Ishikawa (cell line): Measurements from ENCODE around the gene NSMCE3.

ENCODE experiments used
- CEBPB ChIP-seq: IDR thresholded peaks from 2 replicates; pipeline ENCODE4 v1.6.1; 2012
- CREB1 ChIP-seq: IDR thresholded peaks from 2 replicates; pipeline ENCODE4 v1.6.1; 2012; ENCODE audit warnings: low read depth
- EGR1 ChIP-seq: IDR thresholded peaks from 2 replicates; pipeline ENCODE4 v1.6.1; 2012
- EP300 ChIP-seq: IDR thresholded peaks from 2 replicates; pipeline ENCODE4 v1.6.1; 2012; ENCODE audit warnings: borderline replicate concordance
- FOXM1 ChIP-seq: IDR thresholded peaks from 2 replicates; pipeline ENCODE4 v1.6.1; 2012; ENCODE audit warnings: low read depth, borderline replicate concordance
- MAX ChIP-seq: IDR thresholded peaks from 2 replicates; pipeline ENCODE4 v1.6.1; 2012
- NFIC ChIP-seq: IDR thresholded peaks from 2 replicates; pipeline ENCODE4 v1.6.1; 2012
- RAD21 ChIP-seq: IDR thresholded peaks from 2 replicates; pipeline ENCODE4 v1.6.1; 2012; ENCODE audit warnings: low read depth
- REST ChIP-seq: IDR thresholded peaks from 2 replicates; pipeline ENCODE4 v1.6.1; 2012; ENCODE audit warnings: low read depth, mild to moderate bottlenecking
- TAF1 ChIP-seq: IDR thresholded peaks from 2 replicates; pipeline ENCODE4 v1.6.1; 2012; ENCODE audit warnings: low read depth, mild to moderate bottlenecking
- TCF12 ChIP-seq: IDR thresholded peaks from 2 replicates; pipeline ENCODE4 v1.6.1; 2012; ENCODE audit warnings: low read depth
- TEAD4 ChIP-seq: IDR thresholded peaks from 2 replicates; pipeline ENCODE4 v1.6.1; 2012
- USF1 ChIP-seq: IDR thresholded peaks from 2 replicates; pipeline ENCODE4 v1.6.1; 2012
- YY1 ChIP-seq: IDR thresholded peaks from 2 replicates; pipeline ENCODE4 v1.6.1; 2012; ENCODE audit warnings: low read depth
- ZBTB7A ChIP-seq: IDR thresholded peaks from 2 replicates; pipeline ENCODE4 v1.6.1; 2012; ENCODE audit warnings: low read depth

The NSMCE3 gene

GRCh38 chr15:29274946-29275345 lies 5.3 kb upstream of the NSMCE3 start:
- TF ChIP-seq TCF12 (no peak), ZBTB7A (no peak), FOXM1 (no peak), TEAD4 (no peak), CEBPB (no peak), RAD21 (no peak), MAX (no peak), EP300 (no peak), REST (no peak)

- TF ChIP-seq CREB1 (no peak), CEBPB (no peak), REST (no peak), RAD21 (no peak), YY1 (no peak), USF1 (no peak), TCF12 (no peak), EGR1 (no peak), ZBTB7A (no peak), EP300 (no peak)
Measured at GRCh38 chr15:29272219-29272618, 2.6 kb upstream of the NSMCE3 start.

- TF ChIP-seq ZBTB7A = no peak
- no peak for TF ChIP-seq CREB1
- no peak for TF ChIP-seq USF1
- no peak for TF ChIP-seq TCF12
- no peak for TF ChIP-seq YY1
- TF ChIP-seq NFIC = no peak
- TF ChIP-seq RAD21 = no peak
- TF ChIP-seq MAX = no peak
- TF ChIP-seq CEBPB = no peak
- TF ChIP-seq FOXM1 = no peak
- no peak for TF ChIP-seq REST
- no peak for TF ChIP-seq EP300
- no peak for TF ChIP-seq TEAD4
- no peak for TF ChIP-seq TAF1
- no peak for TF ChIP-seq EGR1
Measured at GRCh38 chr15:29270976-29271375, 1.4 kb upstream of the NSMCE3 start.

GRCh38 chr15:29270169-29270955 lies 740 bp upstream of the NSMCE3 start:
- no peak for TF ChIP-seq TAF1
- TF ChIP-seq FOXM1 = no peak
- TF ChIP-seq TEAD4 = no peak
- TF ChIP-seq REST = no peak
- no peak for TF ChIP-seq EGR1
- TF ChIP-seq RAD21 = no peak
- no peak for TF ChIP-seq NFIC
- no peak for TF ChIP-seq MAX
- no peak for TF ChIP-seq EP300
- TF ChIP-seq CREB1 = no peak
- TF ChIP-seq TCF12 = no peak
- no peak for TF ChIP-seq USF1
